HPDE6-E6E7 (cell line): Measurements from ENCODE around the gene CFAP20DC.
"Not testable (repeated sequence)": the region's sequence is repeated elsewhere in the genome, so short reads cannot be mapped to it uniquely, and the experiment has no call there.

Experiments
- DNase-seq: peaks from one replicate; pipeline ENCODE4 v3.0.0; 2011; ENCODE audit warnings: missing footprints; ENCODE audit errors: extremely low spot score

The CFAP20DC gene

DNA sequence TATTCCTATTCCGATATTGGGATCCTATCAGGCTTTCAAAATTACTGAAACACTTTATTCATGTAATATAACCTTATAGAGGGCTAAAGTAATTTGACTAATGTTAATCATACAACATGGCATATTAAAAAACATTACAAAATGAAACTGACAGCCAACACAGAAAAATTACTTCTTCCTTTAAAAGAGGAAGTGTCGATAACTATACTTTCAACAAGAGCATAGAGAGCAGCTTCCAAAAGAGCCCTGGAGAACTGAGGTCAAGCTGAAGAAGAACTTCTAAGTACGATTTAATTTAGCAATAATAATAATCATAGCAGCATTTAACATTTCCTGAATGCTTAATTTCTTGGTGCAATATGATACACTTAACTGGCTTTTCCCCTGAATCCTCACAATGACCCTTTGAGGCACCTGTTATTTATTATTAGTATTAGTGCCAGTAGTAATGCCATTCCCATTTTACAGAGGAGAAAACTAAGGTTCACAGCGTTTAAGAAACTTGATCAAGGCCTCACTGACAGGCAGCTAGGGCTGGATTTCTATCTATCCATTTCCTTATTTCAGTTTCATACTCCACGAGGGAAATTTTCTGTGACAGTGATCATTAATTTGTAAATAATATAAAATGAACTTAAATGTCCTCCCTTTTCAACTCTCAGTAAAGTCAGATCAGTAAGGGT, 181.6 kb downstream of the CFAP20DC start:
- no peak for DNase-seq

DNA sequence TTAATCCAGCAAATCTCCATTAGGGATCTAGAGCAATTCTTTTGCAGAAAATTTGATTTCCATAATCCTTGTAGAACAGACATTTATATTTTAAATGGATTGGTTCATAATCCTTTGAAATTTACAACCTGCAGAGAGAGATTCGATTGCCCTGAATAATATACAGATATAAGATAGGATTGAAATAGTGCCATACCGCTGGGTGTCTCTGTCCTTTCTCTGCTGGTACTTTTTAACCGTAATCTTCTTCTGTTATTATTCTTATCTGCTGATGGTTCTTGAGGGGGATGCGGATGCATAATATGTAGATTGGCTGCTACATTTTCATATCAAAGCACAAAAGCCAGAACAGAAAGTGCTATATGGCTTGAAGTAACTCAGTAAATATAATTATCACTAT, 182.2 kb downstream of the CFAP20DC start:
- no peak for DNase-seq

- no peak for DNase-seq
Measured at GRCh38 chr3:58866079-58866478, 183.7 kb downstream of the CFAP20DC start.

DNA sequence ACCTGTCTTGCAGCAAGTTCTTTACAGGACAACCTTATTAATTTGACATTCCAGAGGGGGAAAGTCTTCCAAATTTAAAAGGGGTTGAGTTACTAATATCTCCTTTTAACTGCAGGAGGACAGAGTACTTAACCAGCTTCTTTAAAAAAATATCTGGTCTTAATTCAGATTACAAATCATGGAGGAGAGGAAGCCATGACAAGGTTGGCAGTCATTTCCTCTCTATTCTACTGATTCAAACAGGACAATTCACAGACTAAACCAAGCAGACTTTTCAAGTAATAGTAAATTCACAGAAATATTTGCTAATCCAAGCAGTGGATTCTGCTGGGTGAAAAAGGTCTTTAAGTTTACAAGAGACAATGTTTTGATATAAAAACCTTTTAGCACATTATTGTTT, 185.3 kb downstream of the CFAP20DC start:
- DNase-seq: no peak

GRCh38 chr3:58863206-58863605, 186.6 kb downstream of the CFAP20DC start:
- no peak for DNase-seq

GRCh38 chr3:58861551-58861950, 188.3 kb downstream of the CFAP20DC start:
- DNase-seq: no peak

- no peak for DNase-seq
Measured at GRCh38 chr3:58858126-58858525, 191.7 kb downstream of the CFAP20DC start.

DNA sequence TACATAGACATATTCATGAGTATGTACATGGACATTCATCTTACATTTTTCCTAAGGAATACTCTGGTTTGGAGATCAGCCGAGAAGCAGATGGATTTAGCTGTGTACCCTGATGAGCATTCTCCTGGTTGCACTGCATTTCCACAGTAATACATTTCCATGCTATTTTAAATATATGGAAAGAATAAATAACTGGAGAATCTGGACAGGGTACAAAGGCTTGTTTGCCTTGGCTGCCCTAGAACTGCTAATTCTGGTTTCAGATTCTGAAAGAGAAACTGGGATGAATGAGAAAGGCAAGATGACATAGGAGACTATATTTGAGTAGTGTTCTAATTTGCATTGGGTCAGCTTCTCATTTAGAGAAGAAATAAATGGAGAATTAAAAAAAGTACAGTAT, 192.4 kb downstream of the CFAP20DC start:
- no peak for DNase-seq

GRCh38 chr3:58848826-58849225, 201.0 kb downstream of the CFAP20DC start:
- DNase-seq: no peak

GRCh38 chr3:58842050-58842747, 207.6 kb downstream of the CFAP20DC start:
- not testable (repeated sequence) for DNase-seq

DNA sequence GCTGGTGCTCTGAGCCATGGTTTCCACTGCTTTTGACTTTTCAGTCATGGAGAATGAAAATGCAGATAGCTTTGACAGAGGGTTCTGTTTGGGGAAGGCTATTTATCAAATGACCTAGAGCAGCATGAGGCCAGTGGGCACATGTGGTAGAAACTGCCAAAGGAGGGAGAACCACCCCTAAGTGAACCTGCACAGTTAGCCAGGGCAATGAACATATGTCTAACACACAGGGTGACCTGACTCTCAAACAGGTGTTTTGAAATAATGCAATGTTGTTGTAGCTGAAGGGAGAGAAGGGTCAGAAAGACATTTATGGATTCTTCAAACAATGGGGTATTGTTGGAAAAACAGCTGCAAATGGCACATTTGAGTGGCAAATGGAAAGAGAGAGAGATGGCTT, 208.9 kb downstream of the CFAP20DC start:
- no peak for DNase-seq

DNA sequence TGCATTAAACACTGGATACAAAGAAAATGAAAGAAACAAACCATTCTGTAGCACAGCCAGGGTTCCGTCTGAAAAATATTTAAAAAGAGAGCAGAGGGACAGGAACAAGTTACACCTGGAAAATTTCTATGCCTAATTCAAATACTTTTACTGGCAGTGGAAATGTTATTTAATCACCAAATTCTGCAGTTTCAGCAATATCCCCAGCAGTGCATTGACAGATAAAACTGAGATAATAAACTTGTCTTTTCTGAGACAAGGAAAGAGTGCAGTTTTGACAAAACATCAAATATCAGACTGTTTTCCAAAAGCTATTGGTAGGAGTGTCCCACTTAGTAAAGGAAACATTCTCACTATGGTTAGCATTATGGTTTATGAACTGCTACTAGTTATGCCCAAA, 209.9 kb downstream of the CFAP20DC start:
- DNase-seq: no peak

- DNase-seq: no peak
Measured at GRCh38 chr3:58839187-58839586, 210.6 kb downstream of the CFAP20DC start.

GRCh38 chr3:58837856-58838255, 212.0 kb downstream of the CFAP20DC start:
- no peak for DNase-seq

DNA sequence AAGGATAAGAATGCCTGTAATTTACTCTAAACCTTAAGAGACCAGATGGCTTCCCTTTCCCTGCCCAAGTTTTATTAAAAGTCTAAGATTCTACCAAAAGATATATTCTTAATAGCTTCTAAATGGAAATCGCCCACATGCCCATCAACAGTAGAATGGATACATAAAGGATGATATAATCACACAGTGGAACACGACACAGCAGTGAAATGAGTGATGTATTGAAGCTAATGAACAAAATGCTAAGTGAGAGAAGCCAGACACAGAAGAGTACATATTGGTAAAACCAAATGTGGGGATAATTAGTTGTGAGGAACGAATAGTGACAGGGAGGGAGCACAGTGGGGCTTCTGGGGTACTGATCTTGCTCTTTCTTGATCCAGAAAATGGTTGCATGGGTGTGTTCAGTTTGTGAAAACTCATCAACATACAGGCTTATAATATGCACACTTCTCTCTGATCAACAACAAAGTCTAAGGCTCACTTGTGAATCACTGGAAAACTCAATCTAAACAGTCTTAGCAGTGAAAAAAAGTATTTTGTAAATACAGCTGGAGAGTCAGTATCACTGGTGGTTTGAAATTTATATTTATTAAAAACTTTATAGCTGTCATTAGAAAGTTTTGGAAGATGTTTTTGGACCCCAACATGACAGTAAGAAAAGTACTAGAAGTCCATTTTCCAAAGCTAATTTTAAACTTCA, 212.5 kb downstream of the CFAP20DC start:
- no peak for DNase-seq

- no peak for DNase-seq
Measured at GRCh38 chr3:58835086-58835485, 214.7 kb downstream of the CFAP20DC start.

DNA sequence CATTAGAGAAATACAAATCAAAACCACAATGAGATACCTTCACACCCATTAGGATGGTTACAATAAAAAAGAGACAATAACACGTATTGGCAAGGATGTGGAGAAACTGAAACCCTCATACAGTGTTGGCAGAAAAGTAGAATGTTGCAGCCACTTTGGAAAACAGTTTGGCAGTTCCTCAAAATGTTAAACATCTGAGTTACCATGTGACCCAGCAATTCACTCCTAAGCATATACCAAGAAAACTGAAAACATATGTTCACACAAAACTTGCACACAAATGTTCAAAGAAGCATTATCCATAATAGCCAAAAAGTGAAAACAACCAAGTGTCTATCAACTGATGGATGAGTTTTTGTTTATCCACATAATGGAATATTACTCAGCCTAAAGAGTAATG, 216.3 kb downstream of the CFAP20DC start:
- DNase-seq: no peak

DNA sequence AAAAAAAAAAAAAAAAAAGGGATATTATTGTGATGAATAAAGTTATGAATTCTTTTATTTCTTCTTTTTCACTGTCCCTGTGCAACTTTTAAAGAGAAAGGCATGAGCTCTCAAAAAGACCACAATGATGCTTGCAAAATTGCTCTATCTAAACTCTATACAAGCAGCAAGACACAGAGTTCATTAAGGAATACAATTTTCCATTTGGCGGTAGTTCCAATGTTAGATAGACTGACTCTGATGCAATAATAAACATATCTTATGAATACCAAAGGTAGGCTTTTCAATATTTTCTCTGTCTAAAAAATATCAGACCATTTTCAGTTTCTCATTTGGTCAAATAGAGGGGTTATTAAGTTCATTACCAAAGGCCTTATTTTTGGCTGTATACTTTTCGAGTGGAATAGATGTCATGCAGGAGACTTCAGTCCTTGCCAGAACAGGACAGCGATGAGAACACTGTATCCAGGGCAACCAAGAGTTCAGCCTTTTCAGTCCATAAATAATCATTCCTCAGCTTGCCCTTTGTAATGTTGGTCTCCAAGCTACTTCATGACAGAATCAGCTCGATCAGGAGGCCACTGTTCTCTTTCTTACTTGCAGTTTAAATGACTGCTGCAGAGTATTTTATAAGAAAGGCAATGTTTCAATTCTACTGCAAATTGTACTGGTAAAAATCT, 220.4 kb downstream of the CFAP20DC start:
- DNase-seq: no peak

GRCh38 chr3:58824777-58825176, 225.0 kb downstream of the CFAP20DC start:
- no peak for DNase-seq

DNA sequence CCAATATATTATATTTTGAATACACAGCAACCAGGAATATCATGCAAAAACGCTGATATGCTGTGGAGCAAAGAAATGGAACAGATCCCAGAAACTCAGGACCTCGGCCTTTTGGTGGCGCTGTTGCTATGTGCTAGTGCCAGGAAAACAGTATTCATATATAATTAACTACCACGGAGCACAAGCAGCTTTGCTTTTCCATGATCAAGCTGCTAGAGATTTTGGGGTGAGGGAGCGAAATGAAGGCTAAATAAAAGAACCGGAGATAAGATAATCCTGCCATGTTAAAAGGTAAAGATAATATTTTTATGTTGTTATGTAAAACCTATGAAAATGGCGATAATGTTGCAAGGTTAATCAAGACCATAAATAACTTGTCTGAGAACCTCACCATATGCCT, 225.5 kb downstream of the CFAP20DC start:
- peak; percentile 8 for DNase-seq

DNA sequence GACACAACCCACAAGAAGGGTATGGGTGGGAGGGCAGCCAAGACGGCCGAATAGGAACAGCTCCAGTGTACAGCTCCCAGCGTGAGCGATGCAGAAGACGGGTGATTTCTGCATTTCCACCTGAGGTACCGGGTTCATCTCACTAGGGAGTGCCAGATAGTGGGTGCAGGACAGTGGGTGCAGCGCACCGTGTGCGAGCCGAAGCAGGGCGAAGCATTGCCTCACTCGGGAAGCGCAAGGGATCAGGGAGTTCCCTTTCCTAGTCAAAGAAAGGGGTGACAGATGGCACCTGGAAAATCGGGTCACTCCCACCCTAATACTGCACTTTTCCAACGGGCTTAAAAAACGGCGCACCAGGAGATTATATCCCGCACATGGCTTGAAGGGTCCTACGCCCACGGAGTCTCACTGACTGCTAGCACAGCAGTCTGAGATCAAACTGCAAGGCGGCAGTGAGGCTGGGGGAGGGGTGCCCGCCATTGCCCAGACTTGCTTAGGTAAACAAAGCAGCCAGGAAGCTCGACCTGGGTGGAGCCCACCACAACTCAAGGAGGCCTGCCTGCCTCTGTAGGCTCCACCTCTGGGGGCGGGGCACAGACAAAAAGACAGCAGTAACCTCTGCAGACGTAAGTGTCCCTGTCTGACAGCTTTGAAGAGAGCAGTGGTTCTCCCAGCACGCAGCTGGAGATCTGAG, 243.1 kb downstream of the CFAP20DC start:
- DNase-seq: not testable (repeated sequence)

DNA sequence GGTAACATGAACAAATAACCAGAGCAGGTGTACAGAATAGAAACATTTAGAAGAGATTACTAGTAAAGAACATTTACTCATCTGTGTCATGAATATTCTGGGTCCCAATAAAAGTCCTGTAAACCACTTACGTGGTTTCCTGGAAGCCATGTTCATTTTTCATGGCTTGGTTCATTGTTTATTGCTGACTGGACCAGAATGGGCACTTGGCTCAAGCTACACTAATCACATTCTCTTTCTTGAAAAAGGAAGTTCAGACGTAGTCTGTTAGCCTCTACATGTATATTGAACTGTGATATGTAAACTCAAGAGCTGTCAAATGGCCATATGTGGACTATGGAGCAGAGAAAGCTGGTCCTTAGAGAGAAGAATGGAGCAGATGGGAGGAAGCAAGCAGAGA, 244.9 kb downstream of the CFAP20DC start:
- no peak for DNase-seq
